Uterus (tissue), 2 donors: Measurements from ENCODE around the gene CARS1.

Experiments used
- POLR2A ChIP-seq, 2 donors: fragments of 450-650 bp; IDR thresholded peaks; one replicate each; pipeline ENCODE4 v1.6.1; 2016; ENCODE audit warnings: antibody characterized with exemption in 2 of 2, mild to moderate bottlenecking in 1 of 2, moderate library complexity in 1 of 2
- TF ChIP-seq, protein P1 (sequence below), 4 experiments: fragments of 200-600 bp in 2 of 4; fragments of 450-650 bp in 2 of 4; sonication (generic) in 2 of 4; IDR thresholded peaks; one replicate each; pipeline ENCODE4 v1.5.1; 2016 to 2019; ENCODE audit warnings: antibody characterized with exemption in 4 of 4, mild to moderate bottlenecking in 2 of 4, moderate library complexity in 1 of 4

DNA sequence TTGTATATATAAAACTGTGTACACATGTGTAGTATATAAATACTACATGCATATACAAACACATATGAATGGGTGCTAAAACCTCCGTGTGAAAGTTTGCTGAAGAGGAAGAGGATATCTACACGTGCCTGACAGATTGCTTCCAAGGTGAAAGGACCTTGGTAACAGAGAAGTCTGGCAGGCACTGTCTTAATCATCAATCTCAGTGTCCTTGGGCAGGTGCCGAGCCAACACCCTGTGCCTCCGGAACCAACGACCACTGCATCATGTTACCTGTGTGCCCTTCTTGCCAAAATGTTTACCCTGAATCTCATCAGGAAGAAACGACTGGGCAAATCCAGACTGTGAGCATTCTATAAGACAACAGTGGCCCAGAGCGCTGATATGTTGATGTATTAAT lies 80.1 kb downstream of the CARS1 start:
- TF ChIP-seq POLR2A (IDR thresholded peaks at IDR 0.05): no peak
- TF ChIP-seq, protein P1, sequence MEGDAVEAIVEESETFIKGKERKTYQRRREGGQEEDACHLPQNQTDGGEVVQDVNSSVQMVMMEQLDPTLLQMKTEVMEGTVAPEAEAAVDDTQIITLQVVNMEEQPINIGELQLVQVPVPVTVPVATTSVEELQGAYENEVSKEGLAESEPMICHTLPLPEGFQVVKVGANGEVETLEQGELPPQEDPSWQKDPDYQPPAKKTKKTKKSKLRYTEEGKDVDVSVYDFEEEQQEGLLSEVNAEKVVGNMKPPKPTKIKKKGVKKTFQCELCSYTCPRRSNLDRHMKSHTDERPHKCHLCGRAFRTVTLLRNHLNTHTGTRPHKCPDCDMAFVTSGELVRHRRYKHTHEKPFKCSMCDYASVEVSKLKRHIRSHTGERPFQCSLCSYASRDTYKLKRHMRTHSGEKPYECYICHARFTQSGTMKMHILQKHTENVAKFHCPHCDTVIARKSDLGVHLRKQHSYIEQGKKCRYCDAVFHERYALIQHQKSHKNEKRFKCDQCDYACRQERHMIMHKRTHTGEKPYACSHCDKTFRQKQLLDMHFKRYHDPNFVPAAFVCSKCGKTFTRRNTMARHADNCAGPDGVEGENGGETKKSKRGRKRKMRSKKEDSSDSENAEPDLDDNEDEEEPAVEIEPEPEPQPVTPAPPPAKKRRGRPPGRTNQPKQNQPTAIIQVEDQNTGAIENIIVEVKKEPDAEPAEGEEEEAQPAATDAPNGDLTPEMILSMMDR (IDR thresholded peaks at IDR 0.05): no peak
